ACHN (cell line): ENCODE measurements around the gene TCHP.
A peak's percentile ranks its signal among the peaks of the same experiment; 100 is the strongest.

Experiments
- DNase-seq: peaks from one replicate; pipeline ENCODE4 v3.0.0-alpha.2; 2015
- in situ Hi-C: cut with HindIII; loops from 2 replicates; pipeline ENCODE4 v1.10.0; 2017; ENCODE audit warnings: low sequenced_read_pairs, low pct_ligation_motif_present, low pct_unique_long_range_greater_than_20kb

TCHP gene

DNA sequence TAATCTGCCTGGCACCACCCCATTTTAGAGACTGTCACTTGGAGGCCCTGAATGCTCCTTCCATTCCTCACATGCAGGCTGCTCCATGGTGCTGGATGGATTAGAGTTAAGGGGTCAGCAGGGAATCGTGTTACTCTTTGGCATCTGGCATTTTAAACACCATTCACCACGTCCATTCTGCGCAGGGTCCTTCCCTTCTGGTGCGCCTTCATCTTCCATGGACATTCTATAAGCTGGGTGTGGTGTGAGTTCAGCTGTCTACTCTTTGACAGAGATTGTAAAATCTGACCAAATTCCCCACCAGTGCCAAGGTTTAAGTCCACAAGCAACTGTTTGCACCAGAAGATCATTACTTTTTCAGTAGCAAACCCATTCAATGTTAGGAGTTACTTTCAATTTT, 48.3 kb downstream of the TCHP start:
- in situ Hi-C loops: no loop called here
- DNase-seq: no peak

DNA sequence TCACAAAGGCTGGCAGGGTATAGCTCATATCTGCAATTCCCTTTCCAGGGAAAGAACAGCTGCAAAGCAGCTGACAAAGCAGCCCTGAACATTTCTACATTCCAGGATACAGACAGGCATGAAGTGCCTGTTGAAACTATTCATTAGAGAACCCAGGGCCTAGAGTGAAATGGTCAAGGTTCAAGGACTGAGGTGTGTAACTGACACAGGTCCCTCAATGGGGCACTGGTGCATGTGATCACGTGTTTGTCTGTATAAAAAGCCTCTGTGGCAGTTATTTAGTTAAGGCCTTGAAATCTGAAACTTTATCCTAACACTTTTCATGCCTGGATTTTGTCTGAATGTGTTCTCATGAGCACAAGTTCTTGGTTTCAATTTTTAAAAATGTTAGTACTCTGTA, 49.0 kb downstream of the TCHP start:
- peak; percentile 58 for DNase-seq
- in situ Hi-C loops: no loop called here

DNA sequence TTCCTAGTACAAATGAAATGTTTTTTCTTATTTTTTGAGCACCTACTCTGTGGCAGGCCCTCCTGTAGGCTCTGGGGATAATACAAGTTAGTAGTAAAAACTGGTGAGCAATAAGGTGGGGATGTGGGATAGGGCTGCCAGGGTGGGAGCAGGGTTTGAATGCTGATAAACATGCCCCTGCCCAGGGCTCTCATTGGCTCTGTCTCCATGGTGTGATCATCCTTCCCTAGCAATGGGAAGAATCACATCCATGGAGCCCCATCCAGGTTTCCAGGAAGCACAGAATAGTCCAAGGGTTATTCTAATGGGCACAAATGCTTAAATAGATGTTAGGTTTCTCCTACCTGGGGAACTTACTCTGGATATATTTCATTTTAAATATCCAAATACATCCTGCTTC, 50.6 kb downstream of the TCHP start:
- in situ Hi-C loops: no loop called here
- DNase-seq: peak; percentile 79

DNA sequence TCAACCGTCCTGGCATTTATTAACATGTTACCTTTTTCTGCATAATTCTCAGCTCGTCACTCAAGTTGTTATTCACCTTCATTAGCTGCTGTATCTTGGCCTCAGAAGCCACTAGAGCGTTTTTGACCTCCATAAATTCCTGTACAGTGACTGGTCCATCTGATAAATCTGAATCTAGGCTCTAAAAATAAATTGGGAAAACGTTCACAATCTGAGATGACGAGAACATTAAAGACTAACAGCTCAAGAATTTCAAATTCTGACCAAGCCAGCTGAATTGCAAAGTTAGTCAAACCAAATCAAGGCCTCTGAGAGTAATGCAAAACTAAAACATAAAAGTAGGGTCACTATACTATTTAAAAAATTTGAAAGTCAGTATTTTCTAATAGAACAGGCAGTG, 51.1 kb downstream of the TCHP start:
- DNase-seq: peak; percentile 98
- in situ Hi-C loops: no loop called here

DNA sequence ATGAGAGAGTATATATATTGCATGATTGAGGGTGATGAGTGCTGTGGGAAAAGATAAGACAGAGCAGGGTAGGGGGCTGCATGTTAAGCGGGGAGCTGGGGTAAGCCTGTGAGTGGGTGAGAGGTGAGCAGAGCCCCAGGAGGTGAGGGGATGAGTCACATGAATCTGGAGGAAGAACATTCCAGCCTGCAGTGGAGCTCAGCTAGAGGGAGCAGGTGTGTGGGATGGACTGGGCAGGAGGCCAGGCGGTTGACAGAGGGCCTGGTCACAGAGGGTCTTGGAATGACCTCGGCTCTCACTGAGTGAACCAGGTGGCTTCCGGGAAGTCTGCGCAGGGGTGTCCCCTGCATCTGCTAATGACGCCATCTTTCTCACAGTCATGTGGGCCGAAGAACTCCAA, 51.7 kb downstream of the TCHP start:
- in situ Hi-C loops: no loop called here
- peak; percentile 99 for DNase-seq

DNA sequence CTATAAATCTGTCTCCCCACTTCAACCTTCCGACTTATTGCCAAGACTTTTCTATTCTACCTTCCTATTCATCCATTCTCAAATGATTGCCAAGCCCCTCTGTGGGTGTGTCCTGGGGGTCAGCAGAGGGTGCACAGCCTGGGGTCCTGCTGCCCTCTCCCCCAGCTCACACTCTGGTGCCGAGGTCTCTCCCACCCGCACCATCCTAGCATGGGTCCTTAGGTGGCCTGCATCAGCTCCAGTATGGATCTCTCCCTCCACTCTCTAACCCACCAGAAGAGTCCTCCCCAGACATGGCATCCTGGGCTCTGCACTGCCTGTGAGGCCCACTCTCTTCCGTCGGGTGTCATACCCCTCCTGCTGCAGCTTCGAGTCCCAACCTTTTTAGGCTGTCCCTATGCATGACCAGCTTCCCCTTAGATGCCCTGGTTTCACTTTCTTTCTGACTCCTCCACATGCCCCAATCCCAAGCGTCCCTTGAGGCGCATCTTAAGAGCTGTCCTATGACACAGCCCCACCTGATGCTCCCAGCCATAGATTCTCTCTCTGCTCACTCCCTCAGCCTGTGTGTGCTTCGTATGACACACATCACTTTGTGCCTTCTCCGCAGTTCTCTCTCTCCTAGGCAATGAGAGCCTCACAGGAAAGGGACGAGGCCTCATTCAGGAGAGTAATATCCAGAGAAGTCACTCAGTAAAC, 52.2 kb downstream of the TCHP start:
- peak; percentile 48 for DNase-seq
- in situ Hi-C loops: no loop called here

DNA sequence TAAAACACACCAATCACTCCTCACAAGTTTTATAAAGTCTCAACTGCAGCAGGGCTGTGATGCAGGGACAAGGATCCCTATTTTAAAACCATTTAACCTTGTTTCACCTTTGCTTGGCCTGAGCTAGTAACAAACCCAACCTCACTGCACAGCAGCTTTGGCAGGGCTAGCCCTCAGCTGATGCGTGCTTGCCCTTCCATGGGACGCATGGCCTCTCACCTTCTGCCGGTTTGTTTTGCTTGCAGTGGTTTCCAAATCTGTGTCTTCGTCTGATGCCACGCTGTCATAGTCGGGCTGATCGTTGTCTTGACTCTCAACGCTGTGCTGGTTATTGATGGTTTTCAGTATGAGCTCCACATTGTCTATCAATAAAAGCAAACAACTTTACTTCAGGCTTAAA, 52.8 kb downstream of the TCHP start:
- DNase-seq: no peak

DNA sequence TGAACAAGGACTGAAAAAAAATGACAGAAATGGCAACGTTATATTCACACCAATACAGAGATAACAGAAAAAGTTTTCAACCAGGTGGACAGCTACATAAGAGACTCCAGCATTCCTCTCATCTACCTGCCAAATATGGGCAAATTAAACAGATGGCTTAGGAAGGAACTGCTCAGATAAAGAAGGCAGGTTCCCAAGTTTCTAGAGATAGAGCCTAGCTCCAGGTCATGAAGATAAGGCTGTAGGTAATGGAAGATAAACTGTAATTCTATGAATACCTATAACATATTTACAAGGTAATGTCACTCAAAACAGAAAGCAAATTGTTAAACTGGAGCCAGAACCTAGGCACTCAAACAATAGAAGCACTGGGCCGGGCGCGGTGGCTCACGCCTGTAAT, 53.6 kb downstream of the TCHP start:
- in situ Hi-C loops: no loop called here

More for the DNA sequence above, 52.8 kb downstream of the TCHP start:
- in situ Hi-C loops: no loop called here

DNA sequence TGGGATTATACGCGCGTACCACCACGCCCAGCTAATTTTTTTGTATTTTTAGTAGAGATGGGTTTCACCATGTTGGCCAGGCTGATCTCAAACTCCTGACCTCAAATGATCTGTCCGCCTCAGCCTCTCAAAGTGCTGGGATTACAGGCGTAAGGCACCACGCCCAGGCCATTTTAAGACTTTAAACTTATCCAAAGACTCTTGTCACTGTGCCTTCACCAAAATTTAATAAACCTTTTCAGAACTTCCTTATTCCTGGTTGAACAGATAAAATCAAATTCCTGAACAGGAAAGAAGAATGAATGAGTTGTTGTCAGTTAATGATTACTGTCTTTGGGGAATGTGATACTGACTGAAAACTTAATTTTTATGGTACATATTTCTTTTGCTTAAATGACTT, 58.3 kb downstream of the TCHP start:
- DNase-seq: no peak
- in situ Hi-C loops: no loop called here

More for the DNA sequence above, 53.6 kb downstream of the TCHP start:
- DNase-seq: no peak

DNA sequence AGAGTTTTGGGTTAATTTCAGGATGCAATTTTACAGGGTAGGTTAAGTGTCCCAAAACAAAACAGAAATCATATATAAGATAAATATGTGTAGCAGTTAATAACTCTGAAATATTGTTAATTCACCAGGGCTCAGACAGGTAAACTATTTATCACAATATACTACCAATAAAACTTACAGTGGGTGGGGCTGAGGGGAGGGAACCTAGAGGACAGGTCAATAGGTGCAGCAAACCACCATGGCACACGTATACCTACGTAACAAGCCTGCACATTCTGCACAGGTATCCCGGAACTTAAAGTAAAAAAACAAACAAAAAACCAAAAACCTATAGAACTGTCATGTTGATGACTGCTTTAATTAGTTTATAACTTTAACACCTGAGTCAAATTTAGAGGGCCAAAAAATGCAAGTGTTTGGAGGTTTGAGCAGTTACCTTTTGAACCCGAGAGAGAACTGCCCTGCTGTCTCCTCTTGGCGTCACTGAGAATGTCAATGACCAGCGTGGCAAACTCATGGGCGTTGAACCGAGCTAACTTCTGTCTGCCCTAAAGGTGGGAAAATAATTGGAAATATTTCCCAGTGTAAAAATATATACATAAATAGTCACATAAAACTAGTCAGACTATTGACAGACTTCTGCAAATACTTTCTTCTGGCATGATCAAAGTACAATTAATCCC, 59.5 kb downstream of the TCHP start:
- DNase-seq: no peak
- in situ Hi-C loops: no loop called here

DNA sequence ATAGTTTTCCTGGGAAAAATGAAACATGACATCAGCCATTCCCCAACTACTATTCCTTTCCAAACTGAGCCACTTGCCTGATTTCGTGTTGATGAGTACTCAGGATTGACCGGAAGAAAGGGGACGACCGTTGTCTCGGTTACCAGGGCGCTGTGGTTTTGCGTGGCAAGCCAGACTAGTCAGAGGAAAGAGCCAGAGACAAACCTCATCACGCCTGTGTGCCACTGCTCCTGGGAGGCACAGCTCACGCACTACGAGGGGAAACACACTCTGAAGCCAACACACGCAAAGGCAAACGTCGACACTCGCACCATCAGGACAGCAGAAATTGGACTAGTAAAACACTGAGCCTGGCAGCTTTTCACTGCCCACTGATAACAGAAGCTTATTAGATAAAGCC, 61.1 kb downstream of the TCHP start:
- peak; percentile 95 for DNase-seq
- in situ Hi-C loops: no loop called here

DNA sequence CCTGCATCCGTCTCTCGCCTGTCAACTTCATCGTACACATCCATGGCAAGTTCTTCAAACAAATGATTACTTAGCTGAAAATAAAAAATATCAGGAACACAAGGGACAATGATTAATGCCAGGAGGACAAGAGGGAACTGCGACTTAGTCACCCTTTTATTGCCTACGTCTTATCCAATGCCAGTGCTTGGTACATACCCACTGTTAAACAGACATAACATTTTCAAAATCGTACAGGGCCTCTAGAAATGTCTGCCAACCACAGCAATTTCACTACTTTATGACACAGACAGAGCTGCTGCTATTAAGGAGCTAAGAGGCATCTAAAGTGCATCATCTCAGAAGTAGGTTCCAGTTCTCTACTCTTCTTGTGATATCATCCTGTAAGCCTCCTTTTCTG, 61.5 kb downstream of the TCHP start:
- in situ Hi-C loops: no loop called here

DNA sequence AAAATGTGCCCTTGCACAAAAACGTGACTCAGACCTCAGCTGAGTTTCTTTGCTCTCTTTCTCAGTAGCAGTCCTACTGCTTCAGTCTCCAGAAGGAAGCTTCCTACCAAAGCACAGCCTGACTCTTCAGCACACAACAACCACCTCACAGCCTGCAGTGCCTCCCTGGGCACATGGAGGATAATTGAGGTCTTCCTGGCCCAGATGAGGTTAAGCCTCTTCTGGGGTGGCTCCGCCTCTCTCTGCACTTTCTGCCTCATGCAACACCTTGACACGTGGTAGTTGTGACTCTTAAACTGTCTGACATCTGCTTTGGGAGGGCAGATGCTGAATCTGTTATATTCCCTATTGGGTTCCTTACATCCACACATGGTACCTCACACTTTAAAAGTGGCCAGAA, 62.3 kb downstream of the TCHP start:
- in situ Hi-C loops: no loop called here
- peak; percentile 25 for DNase-seq

More for the DNA sequence above, 61.5 kb downstream of the TCHP start:
- peak; percentile 85 for DNase-seq

DNA sequence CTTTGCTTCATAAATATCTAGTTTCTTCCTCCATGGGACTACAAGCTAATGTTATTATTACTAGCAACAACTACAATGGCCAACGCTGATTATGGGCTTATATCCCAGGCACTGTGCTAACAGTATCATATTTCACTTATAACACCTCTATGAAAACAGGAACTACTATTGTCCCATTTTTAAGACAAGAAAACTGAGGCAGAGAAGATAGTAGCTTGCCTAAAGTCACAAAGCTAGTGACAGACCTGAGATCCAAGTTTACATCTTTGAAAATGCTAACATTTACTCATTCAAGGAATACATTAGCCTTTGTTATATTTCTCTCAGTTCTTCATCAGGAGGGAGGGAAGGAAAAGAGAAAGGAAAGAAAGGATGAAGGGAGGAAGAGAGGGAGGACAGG, 63.3 kb downstream of the TCHP start:
- in situ Hi-C loops: no loop called here
- DNase-seq: no peak

DNA sequence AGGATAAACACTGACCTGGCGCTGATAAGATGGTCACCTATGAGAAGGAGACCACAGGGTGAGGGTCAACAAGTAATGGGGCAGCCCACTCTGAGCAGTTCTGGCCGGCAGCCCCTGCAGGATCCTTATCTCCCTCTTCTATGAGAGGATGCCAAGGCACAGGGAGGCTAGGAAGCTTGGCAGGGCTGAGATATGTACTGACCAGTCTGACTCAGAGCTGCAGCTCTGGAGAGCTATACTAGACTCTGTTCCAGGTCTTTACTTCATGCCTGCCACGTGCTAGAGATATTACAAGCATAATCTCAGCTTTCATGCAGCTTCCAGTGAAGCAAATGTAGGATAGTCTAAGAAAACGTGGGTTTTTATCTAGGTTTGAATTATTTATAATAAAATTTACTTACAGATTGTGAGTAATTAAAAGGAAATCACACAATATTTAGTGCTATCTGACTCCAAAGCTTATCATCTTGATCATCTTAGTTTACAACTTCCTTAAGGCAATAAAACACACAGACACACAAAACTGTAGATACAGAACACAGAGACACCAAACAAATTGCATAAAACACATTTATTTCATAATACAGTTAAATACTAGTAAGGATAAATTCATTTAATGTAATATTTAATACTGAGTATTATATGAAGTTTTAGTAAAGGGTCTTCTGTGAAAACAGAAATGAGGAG, 63.8 kb downstream of the TCHP start:
- in situ Hi-C loops: no loop called here
- DNase-seq: no peak

DNA sequence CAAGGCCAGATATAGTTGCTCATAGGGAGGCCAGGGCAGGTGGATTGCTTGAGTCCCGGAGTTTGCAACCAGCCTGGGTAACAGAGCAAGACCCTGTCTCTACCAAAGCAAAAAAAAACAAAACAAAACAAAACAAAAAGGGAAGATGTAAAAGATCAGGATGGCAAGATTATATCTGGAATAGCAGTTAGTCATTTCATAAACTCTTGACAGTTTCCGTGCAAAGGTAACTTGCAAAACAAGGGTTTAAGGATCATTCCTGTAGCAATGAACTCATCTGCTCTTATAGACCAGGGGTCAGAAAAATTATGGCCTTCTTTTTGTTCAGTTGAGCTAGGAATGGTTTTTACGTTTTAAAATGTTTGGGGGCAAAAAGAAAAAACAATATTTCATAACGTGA, 66.5 kb downstream of the TCHP start:
- in situ Hi-C loops: no loop called here
- no peak for DNase-seq

DNA sequence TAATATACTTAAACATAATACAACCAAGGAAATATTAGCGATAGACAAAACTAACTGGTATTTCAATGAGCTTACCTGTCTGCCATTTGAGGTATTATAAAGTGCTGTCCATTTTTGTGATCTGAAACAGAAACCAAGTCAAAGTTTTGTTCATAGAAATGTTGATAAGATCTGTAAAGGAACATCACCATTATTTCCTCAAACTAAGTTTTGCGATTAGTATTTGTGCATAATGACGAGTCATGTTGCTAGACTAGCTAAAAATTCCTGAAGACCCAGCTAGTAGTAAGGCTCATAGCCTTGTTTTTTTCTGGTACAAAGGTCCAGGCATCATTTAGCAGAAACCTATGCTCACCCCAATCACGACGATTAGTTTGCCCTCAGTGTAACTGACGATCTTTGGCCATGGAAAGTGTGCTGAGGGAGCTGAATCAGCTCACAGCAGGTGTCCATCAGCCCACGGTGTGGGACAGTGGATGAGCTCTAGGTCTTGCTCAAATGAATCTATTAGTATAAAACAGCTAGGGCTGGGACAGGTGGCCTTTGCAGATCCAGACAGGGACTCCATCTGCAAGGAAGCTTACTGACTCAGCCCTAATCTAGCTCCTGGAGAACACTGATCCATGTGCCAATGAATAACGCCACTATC, 67.4 kb downstream of the TCHP start:
- no peak for DNase-seq
- in situ Hi-C loops: no loop called here
